HepG2 (cell line): Measurements from ENCODE around the gene DMKN.

Experiments
- CBX5 ChIP-seq: sonication (generic); formaldehyde crosslinking; IDR thresholded peaks from 2 replicates; pipeline ENCODE4 v1.4.0; 2020; ENCODE audit warnings: missing genetic modification reagents, borderline replicate concordance
- POLR2A ChIP-seq, 2 experiments: IDR thresholded peaks; 2 replicates each; pipeline ENCODE4 v1.6.1; 2011; ENCODE audit warnings: low read depth in 2 of 2, low read length in 2 of 2, mild to moderate bottlenecking in 1 of 2, moderate library complexity in 1 of 2; ENCODE audit not compliant: insufficient read depth in 1 of 2
- TF ChIP-seq, protein P1 (sequence below): sonication (generic); formaldehyde crosslinking; IDR thresholded peaks from 2 replicates; pipeline ENCODE4 v1.4.0; 2020; ENCODE audit warnings: missing genetic modification reagents, borderline replicate concordance

GRCh38 chr19:35455616-35456201, 57.7 kb downstream of the DMKN start:
- TF ChIP-seq CBX5 (no peak), POLR2A (IDR thresholded peaks at IDR 0.05; ENCODE audit: insufficient read depth in 1 of 2, low read depth in 2 of 2, low read length in 2 of 2) (no peak)
- TF ChIP-seq, protein P1, sequence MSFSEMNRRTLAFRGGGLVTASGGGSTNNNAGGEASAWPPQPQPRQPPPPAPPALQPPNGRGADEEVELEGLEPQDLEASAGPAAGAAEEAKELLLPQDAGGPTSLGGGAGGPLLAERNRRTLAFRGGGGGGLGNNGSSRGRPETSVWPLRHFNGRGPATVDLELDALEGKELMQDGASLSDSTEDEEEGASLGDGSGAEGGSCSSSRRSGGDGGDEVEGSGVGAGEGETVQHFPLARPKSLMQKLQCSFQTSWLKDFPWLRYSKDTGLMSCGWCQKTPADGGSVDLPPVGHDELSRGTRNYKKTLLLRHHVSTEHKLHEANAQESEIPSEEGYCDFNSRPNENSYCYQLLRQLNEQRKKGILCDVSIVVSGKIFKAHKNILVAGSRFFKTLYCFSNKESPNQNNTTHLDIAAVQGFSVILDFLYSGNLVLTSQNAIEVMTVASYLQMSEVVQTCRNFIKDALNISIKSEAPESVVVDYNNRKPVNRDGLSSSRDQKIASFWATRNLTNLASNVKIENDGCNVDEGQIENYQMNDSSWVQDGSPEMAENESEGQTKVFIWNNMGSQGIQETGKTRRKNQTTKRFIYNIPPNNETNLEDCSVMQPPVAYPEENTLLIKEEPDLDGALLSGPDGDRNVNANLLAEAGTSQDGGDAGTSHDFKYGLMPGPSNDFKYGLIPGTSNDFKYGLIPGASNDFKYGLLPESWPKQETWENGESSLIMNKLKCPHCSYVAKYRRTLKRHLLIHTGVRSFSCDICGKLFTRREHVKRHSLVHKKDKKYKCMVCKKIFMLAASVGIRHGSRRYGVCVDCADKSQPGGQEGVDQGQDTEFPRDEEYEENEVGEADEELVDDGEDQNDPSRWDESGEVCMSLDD: no peak
